ENCODE measurements around the gene CLIP4. TPM values are rescaled to one million over a fixed set of nuclear protein-coding genes. Genes with fewer than 3 reads are reported as not detected.

CLIP4 gene
- total and polyA plus RNA-seq, 2 of the 13 experiments (the other 11 are each of a cell fraction or from before 2014, with no cell fraction given): 0.46 to 0.49 TPM

- no peaks in the 10 kb centered on the region for H4K20me1 ChIP-seq (ENCODE audit: insufficient read depth, low read length)
- H3K9ac ChIP-seq (ENCODE audit: insufficient read depth, low read depth, low read length): no peak overlapping the region
- TF ChIP-seq ZNF770 (CRISPR knock-in tag; IDR thresholded peaks at IDR 0.05) (no peak), ZNF282 (IDR thresholded peaks at IDR 0.05; ENCODE audit: partially characterized antibody) (no peak), ETV6 (CRISPR knock-in tag; conservative IDR thresholded peaks at IDR 0.05) (no peak), NPAS2 (CRISPR knock-in tag; IDR thresholded peaks at IDR 0.05; ENCODE audit: borderline replicate concordance) (no peak), ASH2L (IDR thresholded peaks at IDR 0.05; ENCODE audit: insufficient read length, low read depth, low read length) (no peak), HHEX (CRISPR knock-in tag; IDR thresholded peaks at IDR 0.05) (no peak)
- TF ChIP-seq, protein P1, sequence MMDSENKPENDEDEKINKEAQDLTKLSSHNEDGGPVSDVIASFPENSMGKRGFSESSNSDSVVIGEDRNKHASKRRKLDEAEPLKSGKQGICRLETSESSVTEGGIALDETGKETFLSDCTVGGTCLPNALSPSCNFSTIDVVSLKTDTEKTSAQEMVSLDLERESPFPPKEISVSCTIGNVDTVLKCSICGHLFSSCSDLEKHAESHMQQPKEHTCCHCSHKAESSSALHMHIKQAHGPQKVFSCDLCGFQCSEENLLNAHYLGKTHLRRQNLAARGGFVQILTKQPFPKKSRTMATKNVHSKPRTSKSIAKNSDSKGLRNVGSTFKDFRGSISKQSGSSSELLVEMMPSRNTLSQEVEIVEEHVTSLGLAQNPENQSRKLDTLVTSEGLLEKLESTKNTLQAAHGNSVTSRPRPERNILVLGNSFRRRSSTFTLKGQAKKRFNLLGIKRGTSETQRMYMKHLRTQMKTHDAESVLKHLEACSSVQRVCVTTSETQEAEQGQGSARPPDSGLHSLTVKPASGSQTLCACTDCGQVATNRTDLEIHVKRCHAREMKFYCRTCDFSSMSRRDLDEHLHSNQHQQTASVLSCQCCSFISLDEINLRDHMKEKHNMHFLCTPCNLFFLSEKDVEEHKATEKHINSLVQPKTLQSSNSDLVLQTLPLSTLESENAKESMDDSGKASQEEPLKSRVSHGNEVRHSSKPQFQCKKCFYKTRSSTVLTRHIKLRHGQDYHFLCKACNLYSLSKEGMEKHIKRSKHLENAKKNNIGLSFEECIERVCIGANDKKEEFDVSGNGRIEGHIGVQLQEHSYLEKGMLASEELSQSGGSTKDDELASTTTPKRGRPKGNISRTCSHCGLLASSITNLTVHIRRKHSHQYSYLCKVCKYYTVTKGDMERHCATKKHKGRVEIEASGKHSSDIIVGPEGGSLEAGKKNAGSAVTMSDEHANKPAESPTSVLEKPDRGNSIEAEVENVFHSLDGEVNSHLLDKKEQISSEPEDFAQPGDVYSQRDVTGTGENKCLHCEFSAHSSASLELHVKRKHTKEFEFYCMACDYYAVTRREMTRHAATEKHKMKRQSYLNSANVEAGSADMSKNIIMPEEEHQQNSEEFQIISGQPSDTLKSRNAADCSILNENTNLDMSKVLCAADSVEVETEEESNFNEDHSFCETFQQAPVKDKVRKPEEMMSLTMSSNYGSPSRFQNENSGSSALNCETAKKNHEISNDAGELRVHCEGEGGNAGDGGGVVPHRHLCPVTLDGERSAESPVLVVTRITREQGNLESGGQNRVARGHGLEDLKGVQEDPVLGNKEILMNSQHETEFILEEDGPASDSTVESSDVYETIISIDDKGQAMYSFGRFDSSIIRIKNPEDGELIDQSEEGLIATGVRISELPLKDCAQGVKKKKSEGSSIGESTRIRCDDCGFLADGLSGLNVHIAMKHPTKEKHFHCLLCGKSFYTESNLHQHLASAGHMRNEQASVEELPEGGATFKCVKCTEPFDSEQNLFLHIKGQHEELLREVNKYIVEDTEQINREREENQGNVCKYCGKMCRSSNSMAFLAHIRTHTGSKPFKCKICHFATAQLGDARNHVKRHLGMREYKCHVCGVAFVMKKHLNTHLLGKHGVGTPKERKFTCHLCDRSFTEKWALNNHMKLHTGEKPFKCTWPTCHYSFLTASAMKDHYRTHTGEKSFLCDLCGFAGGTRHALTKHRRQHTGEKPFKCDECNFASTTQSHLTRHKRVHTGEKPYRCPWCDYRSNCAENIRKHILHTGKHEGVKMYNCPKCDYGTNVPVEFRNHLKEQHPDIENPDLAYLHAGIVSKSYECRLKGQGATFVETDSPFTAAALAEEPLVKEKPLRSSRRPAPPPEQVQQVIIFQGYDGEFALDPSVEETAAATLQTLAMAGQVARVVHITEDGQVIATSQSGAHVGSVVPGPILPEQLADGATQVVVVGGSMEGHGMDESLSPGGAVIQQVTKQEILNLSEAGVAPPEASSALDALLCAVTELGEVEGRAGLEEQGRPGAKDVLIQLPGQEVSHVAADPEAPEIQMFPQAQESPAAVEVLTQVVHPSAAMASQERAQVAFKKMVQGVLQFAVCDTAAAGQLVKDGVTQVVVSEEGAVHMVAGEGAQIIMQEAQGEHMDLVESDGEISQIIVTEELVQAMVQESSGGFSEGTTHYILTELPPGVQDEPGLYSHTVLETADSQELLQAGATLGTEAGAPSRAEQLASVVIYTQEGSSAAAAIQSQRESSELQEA (CRISPR knock-in tag; IDR thresholded peaks at IDR 0.05; ENCODE audit: not compliant biosample characterization): no peak
- H3K36me3 ChIP-seq (replicated peaks in 1 of 2; ENCODE audit: control insufficient read depth in 1 of 2, insufficient read depth in 2 of 2, low read length in 2 of 2): no peaks in the 10 kb centered on the region; a peak in 1 of 5 replicates
- POLR2A ChIA-PET: no interaction called here
- 8% methylated on average over 6 of the region's 6 CpGs for WGBS (ENCODE audit: low lambda C conversion rate)
- H3K27me3 ChIP-seq (ENCODE audit: control insufficient read depth in 1 of 2, insufficient read depth in 2 of 2, low read length in 2 of 2): peaks cover 0 to 23% of the 10 kb centered on the region in 2 experiments; a peak in 3 of 5 replicates
- in situ Hi-C loops (cut with HindIII; ENCODE audit: extremely low pct_ligation_motif_present, low pct_unique_long_range_greater_than_20kb) (loop anchor here (10.0 kb wide), 2 partner anchors 627 to 857 kb away; no protein-coding TSS in a partner anchor), intact Hi-C loops (cut with micrococcal nuclease; ENCODE audit: unreplicated experiment) (no loop called here)
- H2AFZ ChIP-seq (ENCODE audit: low read length): no peak overlapping the region
- H3K9me3 ChIP-seq (ENCODE audit: low read length): no peaks in the 10 kb centered on the region
- FAIRE-seq (no peak), ATAC-seq (no peak), DNase-seq (ENCODE audit: low spot score) (no peak)
- no peak overlapping the region for H3K4me2 ChIP-seq (ENCODE audit: low read depth, low read length)
- CTCF ChIA-PET (ENCODE audit: low intra/inter-chr PET ratio, low total read pairs): no interaction called here
- no peaks in the 10 kb centered on the region for H3K4me1 ChIP-seq (ENCODE audit: insufficient read depth, low read length)
- no TSS peak for BruUV-seq (replicated peaks)
- H3K79me2 ChIP-seq (ENCODE audit: insufficient read depth, low read length): no peaks in the 10 kb centered on the region
- H3K27ac ChIP-seq (ENCODE audit: extremely low read length, insufficient read depth, low read length): no peak overlapping the region
- no peak overlapping the region for H3K4me3 ChIP-seq (replicated peaks in 1 of 3; ENCODE audit: insufficient read depth in 1 of 3, low read depth in 2 of 3, low read length in 3 of 3)
Measured at GRCh38 chr2:29218071-29218470, 102.9 kb downstream of the CLIP4 start.
